GDM1 (cell line): ENCODE results near the gene TNRC6B.
"Not testable (repeated sequence)": the region's sequence is repeated elsewhere in the genome, so short reads cannot be mapped to it uniquely, and the experiment has no call there.

Experiments used
- DNase-seq: peaks from one replicate; lab custom pipeline; 2025; lab: John Stamatoyannopoulos, UW

The TNRC6B gene

GRCh38 chr22:40177738-40178416 lies at the start of gene TNRC6B:
TNRC6B (plus strand) TSS chr22:40177925; CDS start chr22:40178136, 211 bp downstream.
- DNase-seq, result peak; percentile 91

GRCh38 chr22:40128989-40129388 lies 48.7 kb upstream of the TNRC6B start:
- no peak for DNase-seq

- no peak for DNase-seq
These were observed 40.6 kb upstream of the TNRC6B start for GRCh38 chr22:40137132-40137531.

- DNase-seq, result no peak
These were observed 38.9 kb upstream of the TNRC6B start for GRCh38 chr22:40138866-40139265.

- no peak for DNase-seq
These were observed 30.1 kb upstream of the TNRC6B start for GRCh38 chr22:40147388-40148176.

- no peak for DNase-seq
These were observed 24.5 kb upstream of the TNRC6B start for GRCh38 chr22:40153192-40153591.

GRCh38 chr22:40153705-40154104 lies 24.0 kb upstream of the TNRC6B start:
- DNase-seq, result no peak

- DNase-seq, result no peak
These were observed 21.7 kb upstream of the TNRC6B start for GRCh38 chr22:40156001-40156516.

GRCh38 chr22:40156682-40157081 lies 21.0 kb upstream of the TNRC6B start:
- DNase-seq, result not testable (repeated sequence)

GRCh38 chr22:40157330-40157945 lies 20.3 kb upstream of the TNRC6B start:
- no peak for DNase-seq

- no peak for DNase-seq
These were observed 16.5 kb upstream of the TNRC6B start for GRCh38 chr22:40161194-40161593.

- DNase-seq, result not testable (repeated sequence)
These were observed 12.2 kb upstream of the TNRC6B start for GRCh38 chr22:40165537-40165936.

- DNase-seq, result no peak
These were observed 2.0 kb upstream of the TNRC6B start for GRCh38 chr22:40175611-40176244.

- peak; percentile 22 for DNase-seq
These were observed 596 bp upstream of the TNRC6B start for GRCh38 chr22:40176921-40177737.

- peak; percentile 14 for DNase-seq
These were observed 988 bp downstream of the TNRC6B start for GRCh38 chr22:40178417-40179409.

- no peak for DNase-seq
These were observed 1.8 kb downstream of the TNRC6B start for GRCh38 chr22:40179526-40179925.

GRCh38 chr22:40180403-40180802 lies 2.7 kb downstream of the TNRC6B start:
- DNase-seq, result no peak

GRCh38 chr22:40181323-40181722 lies 3.6 kb downstream of the TNRC6B start:
- no peak for DNase-seq

- DNase-seq, result no peak
These were observed 4.6 kb downstream of the TNRC6B start for GRCh38 chr22:40182231-40182835.
